LNCAP (cell line): ENCODE results near the gene MPI.

Experiments used
- CTCF ChIP-seq: fragments of 450-650 bp; IDR thresholded peaks from 2 replicates; pipeline ENCODE4 v1.5.1; 2017; ENCODE audit warnings: mild to moderate bottlenecking

Gene MPI

GRCh38 chr15:74855857-74856256, 34.0 kb upstream of the MPI start:
- TF ChIP-seq CTCF: no peak

- TF ChIP-seq CTCF: no peak
These were observed 33.3 kb upstream of the MPI start for GRCh38 chr15:74856537-74856936.

GRCh38 chr15:74857082-74857655, 32.7 kb upstream of the MPI start:
- no peak for TF ChIP-seq CTCF

- no peak for TF ChIP-seq CTCF
These were observed 32.0 kb upstream of the MPI start for GRCh38 chr15:74857671-74858368.

- TF ChIP-seq CTCF: no peak
These were observed 31.5 kb upstream of the MPI start for GRCh38 chr15:74858369-74858740.

GRCh38 chr15:74863239-74864056, 26.4 kb upstream of the MPI start:
- TF ChIP-seq CTCF: no peak

- TF ChIP-seq CTCF: no peak
These were observed 25.5 kb upstream of the MPI start for GRCh38 chr15:74864296-74864695.
